ENCODE results near the gene INSM1.

DNA sequence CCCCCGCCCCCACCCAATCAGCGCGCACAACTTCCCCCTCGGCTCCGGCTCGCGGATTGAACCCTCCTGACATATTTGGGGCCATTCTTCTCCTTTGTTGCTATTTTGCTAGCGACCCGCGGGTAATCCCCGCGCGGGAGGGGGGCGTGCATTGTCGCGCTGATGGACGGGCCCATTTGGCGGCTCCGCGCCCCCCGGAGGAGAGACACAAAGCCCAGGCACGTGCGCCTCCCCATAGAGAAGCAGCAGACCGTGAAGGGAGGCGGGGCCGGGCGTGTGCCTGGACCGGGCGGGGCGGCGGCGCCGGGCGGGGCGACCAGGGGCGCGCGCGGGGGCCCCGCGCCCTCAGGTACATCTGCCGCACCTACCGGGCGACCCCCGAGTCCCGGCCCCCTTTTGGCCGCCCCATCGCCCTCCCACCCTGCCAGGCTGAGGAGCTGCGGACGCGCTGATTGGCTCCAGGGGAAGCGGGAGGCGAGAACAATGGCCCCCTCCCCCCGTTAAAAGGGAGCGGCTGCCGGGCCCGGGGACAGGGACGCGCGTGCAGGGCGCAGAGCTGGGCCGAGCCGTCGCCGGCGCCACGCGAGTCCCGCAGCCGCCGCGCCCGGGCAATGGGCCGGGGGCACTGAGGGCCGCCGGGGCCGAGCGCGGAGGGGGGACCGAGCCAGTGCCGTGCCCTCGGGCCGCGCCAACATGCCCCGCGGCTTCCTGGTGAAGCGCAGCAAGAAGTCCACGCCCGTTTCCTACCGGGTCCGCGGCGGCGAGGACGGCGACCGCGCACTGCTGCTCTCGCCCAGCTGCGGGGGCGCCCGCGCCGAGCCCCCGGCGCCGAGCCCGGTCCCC is at the start of gene INSM1:
- TF ChIP-seq POLR2A (IDR thresholded peaks at IDR 0.05), result no peak
- TF ChIP-seq, protein P1, sequence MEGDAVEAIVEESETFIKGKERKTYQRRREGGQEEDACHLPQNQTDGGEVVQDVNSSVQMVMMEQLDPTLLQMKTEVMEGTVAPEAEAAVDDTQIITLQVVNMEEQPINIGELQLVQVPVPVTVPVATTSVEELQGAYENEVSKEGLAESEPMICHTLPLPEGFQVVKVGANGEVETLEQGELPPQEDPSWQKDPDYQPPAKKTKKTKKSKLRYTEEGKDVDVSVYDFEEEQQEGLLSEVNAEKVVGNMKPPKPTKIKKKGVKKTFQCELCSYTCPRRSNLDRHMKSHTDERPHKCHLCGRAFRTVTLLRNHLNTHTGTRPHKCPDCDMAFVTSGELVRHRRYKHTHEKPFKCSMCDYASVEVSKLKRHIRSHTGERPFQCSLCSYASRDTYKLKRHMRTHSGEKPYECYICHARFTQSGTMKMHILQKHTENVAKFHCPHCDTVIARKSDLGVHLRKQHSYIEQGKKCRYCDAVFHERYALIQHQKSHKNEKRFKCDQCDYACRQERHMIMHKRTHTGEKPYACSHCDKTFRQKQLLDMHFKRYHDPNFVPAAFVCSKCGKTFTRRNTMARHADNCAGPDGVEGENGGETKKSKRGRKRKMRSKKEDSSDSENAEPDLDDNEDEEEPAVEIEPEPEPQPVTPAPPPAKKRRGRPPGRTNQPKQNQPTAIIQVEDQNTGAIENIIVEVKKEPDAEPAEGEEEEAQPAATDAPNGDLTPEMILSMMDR (IDR thresholded peaks at IDR 0.05), result no peak

Data from right lobe of liver (tissue), 4 donors.